GM21737 (cell line): Measurements from ENCODE around the gene HDAC3.

Experiments
- ATAC-seq: cut with Tn5 transposase; IDR thresholded peaks from one replicate; pipeline ENCODE4 v1.9.1; 2021; ENCODE audit warnings: mild to moderate bottlenecking, moderate library complexity; ENCODE audit not compliant: unreplicated experiment

Gene HDAC3

GRCh38 chr5:141636413-141637122 lies at the start of gene HDAC3, which contains the start of gene RELL2:
Gene HDAC3 (minus strand): TSS chr5:141636849. CDS start chr5:141636790, 59 bp downstream.
Gene RELL2 (plus strand): TSS chr5:141636997. CDS start chr5:141638226, 1,229 bp downstream.
- peak; percentile 80 for ATAC-seq

- no peak for ATAC-seq
Observed at GRCh38 chr5:141685591-141685990, 48.9 kb upstream of the HDAC3 start.

GRCh38 chr5:141683596-141684141 lies 47.0 kb upstream of the HDAC3 start:
- no peak for ATAC-seq

GRCh38 chr5:141681695-141682641 lies 45.3 kb upstream of the HDAC3 start, which contains the start of gene ARAP3:
Gene ARAP3 (minus strand): TSS chr5:141682230. CDS start chr5:141680486, 1,744 bp downstream.
- no peak for ATAC-seq

- no peak for ATAC-seq
Observed at GRCh38 chr5:141681295-141681694, 44.6 kb upstream of the HDAC3 start.

- ATAC-seq, result no peak
Observed at GRCh38 chr5:141680751-141681201, 44.1 kb upstream of the HDAC3 start.

- ATAC-seq, result no peak
Observed at GRCh38 chr5:141680178-141680577, 43.5 kb upstream of the HDAC3 start.

- ATAC-seq, result no peak
Observed at GRCh38 chr5:141677415-141677814, 40.8 kb upstream of the HDAC3 start.

- ATAC-seq, result no peak
Observed at GRCh38 chr5:141675672-141676071, 39.0 kb upstream of the HDAC3 start.

- no peak for ATAC-seq
Observed at GRCh38 chr5:141674747-141675146, 38.1 kb upstream of the HDAC3 start.

- ATAC-seq, result no peak
Observed at GRCh38 chr5:141672841-141673813, 36.5 kb upstream of the HDAC3 start.

GRCh38 chr5:141672071-141672840 lies 35.6 kb upstream of the HDAC3 start:
- no peak for ATAC-seq

- ATAC-seq, result no peak
Observed at GRCh38 chr5:141669520-141669919, 32.9 kb upstream of the HDAC3 start.

- ATAC-seq, result no peak
Observed at GRCh38 chr5:141668601-141669265, 32.1 kb upstream of the HDAC3 start.

- ATAC-seq, result no peak
Observed at GRCh38 chr5:141665995-141666940, 29.6 kb upstream of the HDAC3 start.

- peak; percentile 91 for ATAC-seq
Observed at GRCh38 chr5:141664733-141665461, 28.2 kb upstream of the HDAC3 start.

GRCh38 chr5:141663506-141663905 lies 26.9 kb upstream of the HDAC3 start:
- ATAC-seq, result no peak
